ENCODE measurements around the gene TMEM52. TPM values are rescaled to one million over a fixed set of nuclear protein-coding genes. Genes with fewer than 3 reads are reported as not detected.
A peak's percentile ranks its signal among the peaks of the same experiment; 100 is the strongest.

Gene TMEM52
- total and polyA plus RNA-seq, 9 of the 15 experiments (the other 6 are each of a cell fraction or from before 2014, with no cell fraction given): 0.37 to 22.5 (median 6.8) TPM

DNA sequence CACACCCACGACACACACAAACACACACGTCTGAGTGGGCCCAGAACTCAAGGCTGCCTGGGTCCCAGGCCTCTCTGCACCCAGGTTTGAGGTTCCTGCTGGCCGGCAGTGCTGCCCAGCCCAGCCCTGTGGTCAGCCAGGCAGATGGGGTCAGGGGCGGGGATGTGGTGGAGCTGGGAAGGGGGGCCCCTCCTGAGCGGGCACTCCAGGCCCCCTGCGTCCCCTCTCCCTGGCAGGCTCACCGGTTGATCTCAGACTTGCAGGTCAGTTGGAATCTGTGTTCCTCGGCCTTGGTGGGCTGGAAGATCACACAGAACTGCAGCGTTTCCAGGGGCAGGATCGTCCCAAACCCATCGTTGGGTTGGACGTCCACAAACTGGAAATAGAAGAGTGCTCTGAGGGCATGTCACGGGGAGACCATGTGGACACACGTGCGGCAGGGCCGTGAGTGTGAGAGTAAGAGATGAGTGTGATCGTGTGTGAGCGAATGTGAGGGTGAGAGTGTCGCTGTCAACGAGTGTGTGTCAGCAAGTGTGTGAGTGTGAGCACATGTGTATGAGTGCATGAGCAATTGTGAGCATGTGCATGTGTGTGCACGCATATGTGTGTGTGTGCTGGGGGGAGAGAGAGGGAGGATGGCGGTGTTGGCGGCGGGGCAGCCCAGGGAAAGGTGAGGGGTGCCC is 19.7 kb upstream of the TMEM52 start:
- intact Hi-C loops (cut with micrococcal nuclease) (no loop called here), in situ Hi-C loops (cut with MboI) (no loop called here)
- H3K9ac ChIP-seq (ENCODE audit: insufficient read depth in 1 of 2, low read depth in 2 of 2, low read length in 2 of 2): no peak overlapping the region
- CTCF ChIA-PET (ENCODE audit: low intra/inter-chr PET ratio): no interaction called here
- TF ChIP-seq IRF2 (CRISPR knock-in tag; IDR thresholded peaks at IDR 0.05) (0 out of 2 replicates have a peak, but pooled peaks have one; percentile 11), USF1 (CRISPR knock-in tag; IDR thresholded peaks at IDR 0.05) (peak; percentile 5; the same call in 1 of the 2 replicates), ZNF507 (tag; conservative IDR thresholded peaks at IDR 0.05) (no peak)
- no peak for FAIRE-seq
- peaks cover 6% of the 10 kb centered on the region; the same call in 1 of the 2 replicates for H4K20me1 ChIP-seq (replicated peaks; ENCODE audit: control insufficient read depth, insufficient read depth, low read length)
- no peak overlapping the region for H3K4me2 ChIP-seq (ENCODE audit: insufficient read depth, low read length)
- no peak overlapping the region for H2AFZ ChIP-seq (ENCODE audit: low read depth, low read length)
- no TSS peak for BruUV-seq (replicated peaks)
- H3K27ac ChIP-seq (ENCODE audit: extremely low read depth, low read depth, low read length): no peak overlapping the region
- H3K9me1 ChIP-seq (ENCODE audit: control insufficient read depth, insufficient read depth, low read length): no peaks in the 10 kb centered on the region
- no peak for ATAC-seq
- H3K79me2 ChIP-seq (ENCODE audit: control insufficient read depth, insufficient read depth, low read length): no peaks in the 10 kb centered on the region
- 5% methylated on average over 21 of the region's 24 CpGs for WGBS (ENCODE audit: insufficient coverage, low coverage, missing lambda C conversion rate)
- peaks cover 9% of the 10 kb centered on the region; the same call in 1 of the 2 replicates for H3K9me3 ChIP-seq (replicated peaks; ENCODE audit: control insufficient read depth, insufficient read depth, low read depth, low read length)
- peaks cover 43 to 82% of the 10 kb centered on the region in 2 experiments for H3K27me3 ChIP-seq (ENCODE audit: control insufficient read depth in 2 of 2, insufficient read depth in 2 of 2, low read length in 2 of 2)
- POLR2A ChIA-PET: no interaction called here
- no peaks in the 10 kb centered on the region for H3K36me3 ChIP-seq (ENCODE audit: control insufficient read depth, insufficient read depth, low read length)
- H3K4me3 ChIP-seq: no peak overlapping the region
- H3K4me1 ChIP-seq (replicated peaks in 1 of 2; ENCODE audit: control insufficient read depth in 2 of 2, insufficient read depth in 2 of 2, low read length in 2 of 2): peaks cover 0 to 34% of the 10 kb centered on the region in 2 experiments; a peak in 2 of 5 replicates
- DNase-seq (ENCODE audit: extremely low read depth in 1 of 4, low spot score in 3 of 4): no peak

- POLR2A ChIA-PET: no interaction called here
- no peak for FAIRE-seq
- peaks cover 43 to 79% of the 10 kb centered on the region in 2 experiments for H3K27me3 ChIP-seq (ENCODE audit: control insufficient read depth in 2 of 2, insufficient read depth in 2 of 2, low read length in 2 of 2)
- H3K9me1 ChIP-seq (ENCODE audit: control insufficient read depth, insufficient read depth, low read length): no peaks in the 10 kb centered on the region
- H4K20me1 ChIP-seq (replicated peaks; ENCODE audit: control insufficient read depth, insufficient read depth, low read length): peaks cover 3% of the 10 kb centered on the region; the same call in 1 of the 2 replicates
- peaks cover 0 to 28% of the 10 kb centered on the region in 2 experiments; a peak in 2 of 5 replicates for H3K4me1 ChIP-seq (replicated peaks in 1 of 2; ENCODE audit: control insufficient read depth in 2 of 2, insufficient read depth in 2 of 2, low read length in 2 of 2)
- H3K27ac ChIP-seq (ENCODE audit: extremely low read depth, low read depth, low read length): no peak overlapping the region
- H3K4me3 ChIP-seq: no peak overlapping the region
- no peak for ATAC-seq
- H3K79me2 ChIP-seq (ENCODE audit: control insufficient read depth, insufficient read depth, low read length): no peaks in the 10 kb centered on the region
- WGBS (ENCODE audit: insufficient coverage, low coverage, missing lambda C conversion rate): 9% methylated on average over 6 of the region's 6 CpGs
- no peak for DNase-seq (ENCODE audit: extremely low read depth in 1 of 4, low spot score in 3 of 4)
- H3K4me2 ChIP-seq (ENCODE audit: insufficient read depth, low read length): no peak overlapping the region
- H3K9me3 ChIP-seq (replicated peaks; ENCODE audit: control insufficient read depth, insufficient read depth, low read depth, low read length): peaks cover 9% of the 10 kb centered on the region; the same call in 1 of the 2 replicates
- H2AFZ ChIP-seq (ENCODE audit: low read depth, low read length): no peak overlapping the region
- in situ Hi-C loops (cut with MboI) (no loop called here), intact Hi-C loops (cut with micrococcal nuclease) (no loop called here)
- no peak overlapping the region for H3K9ac ChIP-seq (ENCODE audit: insufficient read depth in 1 of 2, low read depth in 2 of 2, low read length in 2 of 2)
- CTCF ChIA-PET (ENCODE audit: low intra/inter-chr PET ratio): no interaction called here
- no peaks in the 10 kb centered on the region for H3K36me3 ChIP-seq (ENCODE audit: control insufficient read depth, insufficient read depth, low read length)
- BruUV-seq (replicated peaks): no TSS peak
- TF ChIP-seq, protein P1, sequence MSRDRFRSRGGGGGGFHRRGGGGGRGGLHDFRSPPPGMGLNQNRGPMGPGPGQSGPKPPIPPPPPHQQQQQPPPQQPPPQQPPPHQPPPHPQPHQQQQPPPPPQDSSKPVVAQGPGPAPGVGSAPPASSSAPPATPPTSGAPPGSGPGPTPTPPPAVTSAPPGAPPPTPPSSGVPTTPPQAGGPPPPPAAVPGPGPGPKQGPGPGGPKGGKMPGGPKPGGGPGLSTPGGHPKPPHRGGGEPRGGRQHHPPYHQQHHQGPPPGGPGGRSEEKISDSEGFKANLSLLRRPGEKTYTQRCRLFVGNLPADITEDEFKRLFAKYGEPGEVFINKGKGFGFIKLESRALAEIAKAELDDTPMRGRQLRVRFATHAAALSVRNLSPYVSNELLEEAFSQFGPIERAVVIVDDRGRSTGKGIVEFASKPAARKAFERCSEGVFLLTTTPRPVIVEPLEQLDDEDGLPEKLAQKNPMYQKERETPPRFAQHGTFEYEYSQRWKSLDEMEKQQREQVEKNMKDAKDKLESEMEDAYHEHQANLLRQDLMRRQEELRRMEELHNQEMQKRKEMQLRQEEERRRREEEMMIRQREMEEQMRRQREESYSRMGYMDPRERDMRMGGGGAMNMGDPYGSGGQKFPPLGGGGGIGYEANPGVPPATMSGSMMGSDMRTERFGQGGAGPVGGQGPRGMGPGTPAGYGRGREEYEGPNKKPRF (IDR thresholded peaks at IDR 0.05; ENCODE audit: low read depth, low read length): no peak
- TF ChIP-seq RBM17 (IDR thresholded peaks at IDR 0.05; ENCODE audit: borderline replicate concordance, low read depth, low read length) (no peak), SMAD1 (IDR thresholded peaks at IDR 0.05; ENCODE audit: low read depth, low read length, partially characterized antibody) (no peak), ZNF780A (CRISPR knock-in tag; IDR thresholded peaks at IDR 0.05) (no peak), IRF2 (CRISPR knock-in tag; IDR thresholded peaks at IDR 0.05) (peak; percentile 21; the same call in 1 of the 2 replicates)
- TF ChIP-seq, protein P2, sequence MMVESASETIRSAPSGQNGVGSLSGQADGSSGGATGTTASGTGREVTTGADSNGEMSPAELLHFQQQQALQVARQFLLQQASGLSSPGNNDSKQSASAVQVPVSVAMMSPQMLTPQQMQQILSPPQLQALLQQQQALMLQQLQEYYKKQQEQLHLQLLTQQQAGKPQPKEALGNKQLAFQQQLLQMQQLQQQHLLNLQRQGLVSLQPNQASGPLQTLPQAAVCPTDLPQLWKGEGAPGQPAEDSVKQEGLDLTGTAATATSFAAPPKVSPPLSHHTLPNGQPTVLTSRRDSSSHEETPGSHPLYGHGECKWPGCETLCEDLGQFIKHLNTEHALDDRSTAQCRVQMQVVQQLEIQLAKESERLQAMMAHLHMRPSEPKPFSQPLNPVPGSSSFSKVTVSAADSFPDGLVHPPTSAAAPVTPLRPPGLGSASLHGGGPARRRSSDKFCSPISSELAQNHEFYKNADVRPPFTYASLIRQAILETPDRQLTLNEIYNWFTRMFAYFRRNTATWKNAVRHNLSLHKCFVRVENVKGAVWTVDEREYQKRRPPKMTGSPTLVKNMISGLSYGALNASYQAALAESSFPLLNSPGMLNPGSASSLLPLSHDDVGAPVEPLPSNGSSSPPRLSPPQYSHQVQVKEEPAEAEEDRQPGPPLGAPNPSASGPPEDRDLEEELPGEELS (CRISPR knock-in tag; IDR thresholded peaks at IDR 0.05; ENCODE audit: borderline replicate concordance): no peak
Measured at GRCh38 chr1:1938276-1938573, 19.1 kb upstream of the TMEM52 start.

All from K562 (cell line).